ENCODE results near the gene PAX8. TPM values are rescaled to one million over a fixed set of nuclear protein-coding genes. Genes with fewer than 3 reads are reported as not detected.

PAX8 gene
- total and polyA plus RNA-seq, 7 donors = 0.41 to 10.8 (median 0.93) TPM; not detected in 1

- 86 to 94% methylated on average over 2 of the region's 2 CpGs for WGBS, 2 donors
- H3K4me1 ChIP-seq = peaks cover 0 to 21% (median 4%) of the 10 kb centered on the region in 4 donors
- TF ChIP-seq POLR2AphosphoS5 (IDR thresholded peaks at IDR 0.05) = no peak
- TF ChIP-seq EP300 (IDR thresholded peaks at IDR 0.05) = no peak
- no peak for TF ChIP-seq POLR2A (IDR thresholded peaks at IDR 0.05)
- TF ChIP-seq CTCF (IDR thresholded peaks at IDR 0.05) = no peak
- H3K9me3 ChIP-seq = no peaks in the 10 kb centered on the region
- no peaks in the 10 kb centered on the region for H3K36me3 ChIP-seq
- peak overlapping the region in 3 of 4 donors; percentile 4 to 42 (median 32) for H3K27ac ChIP-seq
- DNase-seq = no peak
- no peaks in the 10 kb centered on the region for H3K27me3 ChIP-seq
- intact Hi-C loops (cut with DNase I) = no loop called here
- no peak overlapping the region for H3K4me3 ChIP-seq
Measured at GRCh38 chr2:113219092-113219441, 59.7 kb downstream of the PAX8 start.

GRCh38 chr2:113218283-113219091 is 60.2 kb downstream of the PAX8 start:
- no peaks in the 10 kb centered on the region for H3K36me3 ChIP-seq
- H3K27ac ChIP-seq = peak overlapping the region; percentile 32 to 61 (median 45)
- TF ChIP-seq POLR2AphosphoS5 (IDR thresholded peaks at IDR 0.05) (no peak), EP300 (IDR thresholded peaks at IDR 0.05) (no peak), POLR2A (IDR thresholded peaks at IDR 0.05) (no peak), CTCF (IDR thresholded peaks at IDR 0.05) (no peak)
- H3K9me3 ChIP-seq = no peaks in the 10 kb centered on the region
- H3K4me1 ChIP-seq = peaks cover 0 to 21% (median 4%) of the 10 kb centered on the region in 4 donors
- 17 to 57% methylated on average over 8 of the region's 8 CpGs for WGBS, 2 donors
- DNase-seq = peak; percentile 84
- H3K4me3 ChIP-seq = no peak overlapping the region
- intact Hi-C loops (cut with DNase I) = no loop called here
- no peaks in the 10 kb centered on the region for H3K27me3 ChIP-seq

- no peaks in the 10 kb centered on the region for H3K9me3 ChIP-seq
- no peak overlapping the region for H3K4me3 ChIP-seq
- intact Hi-C loops (cut with DNase I) = no loop called here
- WGBS, 2 donors = 60 to 84% methylated on average over 15 of the region's 15 CpGs
- peak overlapping the region; percentile 32 to 61 (median 45) for H3K27ac ChIP-seq
- no peaks in the 10 kb centered on the region for H3K36me3 ChIP-seq
- peaks cover 0 to under 1% (median 0%) of the 10 kb centered on the region in 3 donors for H3K27me3 ChIP-seq
- peaks cover 0 to 23% (median 5%) of the 10 kb centered on the region in 4 donors for H3K4me1 ChIP-seq
- TF ChIP-seq POLR2AphosphoS5 (IDR thresholded peaks at IDR 0.05) (no peak), CTCF (IDR thresholded peaks at IDR 0.05) (no peak), POLR2A (IDR thresholded peaks at IDR 0.05) (no peak), EP300 (IDR thresholded peaks at IDR 0.05) (no peak)
- peak; percentile 52 for DNase-seq
Measured at GRCh38 chr2:113217455-113218282, 61.1 kb downstream of the PAX8 start.

- no peak overlapping the region for H3K4me3 ChIP-seq
- no peaks in the 10 kb centered on the region for H3K9me3 ChIP-seq
- no peak for TF ChIP-seq POLR2AphosphoS5 (IDR thresholded peaks at IDR 0.05)
- TF ChIP-seq POLR2A (IDR thresholded peaks at IDR 0.05) = no peak
- no peak for TF ChIP-seq EP300 (IDR thresholded peaks at IDR 0.05)
- no peak for TF ChIP-seq CTCF (IDR thresholded peaks at IDR 0.05)
- intact Hi-C loops (cut with DNase I) = no loop called here
- peaks cover 0 to 7% (median 0%) of the 10 kb centered on the region in 3 donors for H3K27me3 ChIP-seq
- H3K4me1 ChIP-seq = peaks cover 0 to 28% (median 10%) of the 10 kb centered on the region in 4 donors
- H3K36me3 ChIP-seq = no peaks in the 10 kb centered on the region
- WGBS, 2 donors = 74 to 91% methylated on average over 6 of the region's 6 CpGs
- no peak for DNase-seq
- peak overlapping the region; percentile 32 to 61 (median 45) for H3K27ac ChIP-seq
Measured at GRCh38 chr2:113216891-113217454, 61.7 kb downstream of the PAX8 start.
